Activated effector memory CD4-positive, alpha-beta T cell treated with Interleukin-2 at 50 U/mL for 16 hours (primary cell): ENCODE measurements around the gene TLE1.
"Not testable (repeated sequence)": the region's sequence is repeated elsewhere in the genome, so short reads cannot be mapped to it uniquely, and the experiment has no call there.

ENCODE experiments used
- DNase-seq: peaks from one replicate; pipeline ENCODE4 v3.0.0-alpha.2; 2020

TLE1 gene

GRCh38 chr9:81621785-81622259 lies 67.5 kb downstream of the TLE1 start:
- no peak for DNase-seq

DNA sequence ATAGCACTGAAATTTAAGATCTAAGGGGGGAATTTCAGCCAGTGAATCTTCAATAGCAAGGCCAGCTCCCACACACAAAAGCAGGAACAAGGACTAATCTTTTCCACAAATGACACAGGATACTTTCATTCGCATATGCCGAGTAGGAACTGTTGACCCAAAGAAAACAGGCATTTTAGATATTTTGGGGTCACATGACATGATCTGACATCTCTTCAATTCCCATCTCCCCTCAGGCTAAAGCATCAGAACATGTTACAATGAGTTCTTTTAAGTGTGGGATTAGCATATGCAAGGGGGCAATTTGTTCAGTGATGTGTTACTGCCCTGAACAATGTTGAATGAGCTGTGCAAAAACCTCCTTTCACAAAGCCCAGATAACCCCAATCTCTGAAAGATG lies 68.2 kb downstream of the TLE1 start:
- no peak for DNase-seq

DNA sequence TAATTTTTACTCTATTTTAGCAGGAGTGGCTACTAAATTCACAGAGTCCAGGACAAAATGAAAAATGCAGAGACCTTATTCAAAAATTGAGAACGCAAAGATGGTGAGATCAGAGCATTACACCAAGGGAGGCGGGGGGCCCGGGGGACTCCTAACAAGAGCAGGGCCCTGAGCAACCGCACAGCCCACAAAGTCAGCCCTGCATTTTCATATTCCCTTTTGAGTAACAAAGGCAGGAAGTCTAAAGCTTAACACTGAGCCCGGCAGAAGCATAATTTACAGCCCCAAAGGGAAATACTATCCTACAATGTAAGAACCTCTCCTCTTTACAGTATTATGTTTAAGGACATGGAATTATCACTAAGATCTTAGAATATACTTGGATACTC lies 69.4 kb downstream of the TLE1 start:
- DNase-seq, result no peak

GRCh38 chr9:81619353-81620001 lies 69.9 kb downstream of the TLE1 start:
- DNase-seq, result no peak

GRCh38 chr9:81618923-81619322 lies 70.4 kb downstream of the TLE1 start:
- DNase-seq, result no peak

GRCh38 chr9:81616141-81616540 lies 73.2 kb downstream of the TLE1 start:
- no peak for DNase-seq

- no peak for DNase-seq
Measured at GRCh38 chr9:81614335-81614734, 75.0 kb downstream of the TLE1 start.

GRCh38 chr9:81613002-81613812 lies 76.1 kb downstream of the TLE1 start:
- no peak for DNase-seq

DNA sequence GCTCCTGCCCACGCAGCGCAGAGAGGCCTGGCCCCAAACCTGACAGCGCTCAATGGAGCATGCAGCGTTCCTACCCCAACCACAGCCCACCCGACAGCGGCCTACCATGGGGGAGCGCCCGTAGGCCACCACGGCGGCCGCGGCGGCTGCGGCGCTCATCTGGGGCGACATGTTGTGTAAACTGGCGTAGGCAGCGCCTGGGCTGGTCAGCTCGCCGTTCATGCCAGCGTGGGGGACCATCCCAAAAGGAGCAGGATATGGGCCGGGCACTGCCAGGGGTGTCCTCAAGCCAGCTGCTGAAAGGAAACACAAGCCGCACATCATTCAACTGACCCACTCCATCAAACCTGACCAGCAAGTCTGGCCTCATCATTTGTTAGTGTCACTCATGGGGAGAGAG lies 77.7 kb downstream of the TLE1 start:
- DNase-seq, result no peak

DNA sequence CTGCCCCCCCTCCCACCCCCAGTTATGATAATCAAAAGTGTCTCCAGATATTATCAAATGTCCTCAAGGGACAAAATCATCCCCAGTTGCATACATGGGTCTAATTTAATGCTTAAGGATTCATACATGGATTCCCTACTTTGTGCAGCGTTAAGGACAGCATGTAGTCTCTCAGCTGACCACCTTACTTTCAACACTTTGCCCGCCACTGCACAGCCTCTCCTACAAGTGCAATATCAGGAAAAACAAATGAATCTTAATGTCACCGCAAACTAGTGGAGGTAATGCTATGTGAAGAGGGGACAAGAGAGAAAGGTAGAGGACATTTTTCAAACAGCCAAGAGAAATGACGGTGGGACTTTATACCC lies 78.6 kb downstream of the TLE1 start:
- DNase-seq, result no peak

- DNase-seq, result no peak
Measured at GRCh38 chr9:81609782-81610739, 79.3 kb downstream of the TLE1 start.

DNA sequence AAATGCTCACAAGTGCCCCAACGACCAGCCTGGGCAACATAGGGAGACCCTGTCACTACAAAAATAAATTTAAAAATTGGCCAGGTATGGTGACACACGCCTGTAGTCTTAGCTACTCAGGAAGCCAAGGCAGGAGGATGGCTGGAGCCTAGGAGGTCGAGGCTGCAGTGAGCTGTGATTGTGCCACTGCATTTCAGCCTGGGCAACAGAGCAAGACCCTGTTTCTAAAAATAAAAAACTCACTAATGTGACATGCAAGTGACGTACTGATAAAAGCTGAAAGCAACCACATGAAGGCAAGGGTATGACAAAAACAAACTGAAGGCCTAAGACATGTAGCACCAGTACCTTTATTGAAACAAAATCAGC lies 81.1 kb downstream of the TLE1 start:
- DNase-seq, result no peak

DNA sequence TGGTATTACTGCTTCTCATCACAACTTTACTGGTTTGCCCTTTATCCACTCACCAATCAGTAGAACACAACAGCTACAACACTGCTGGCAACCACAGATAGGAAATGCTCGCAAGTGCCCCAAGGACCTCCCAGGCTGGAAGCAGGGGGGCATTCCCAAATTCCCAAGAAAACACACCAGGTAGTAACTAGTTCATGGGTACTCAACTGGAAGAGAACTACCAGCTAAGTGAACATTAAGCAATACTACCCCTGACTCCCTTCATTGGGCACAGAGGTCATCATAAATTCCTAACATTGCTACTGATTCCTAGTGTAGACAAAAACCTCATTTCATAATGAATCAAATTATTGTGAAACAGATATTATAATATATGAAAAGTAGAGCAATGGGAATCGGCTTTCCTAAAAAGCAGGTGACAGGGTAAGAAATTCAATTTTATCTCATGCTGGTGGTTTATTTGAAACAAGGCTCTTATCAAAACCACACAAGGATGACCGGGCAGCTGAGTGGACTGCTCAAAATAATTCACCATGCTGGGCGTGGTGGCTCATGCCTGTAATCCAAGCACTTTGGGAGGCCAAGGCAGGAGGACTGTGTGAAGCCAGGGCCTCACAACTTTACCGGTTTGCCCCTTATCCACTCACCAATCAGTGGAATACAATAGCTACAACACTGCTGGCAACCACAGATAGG lies 81.6 kb downstream of the TLE1 start:
- DNase-seq, result no peak

DNA sequence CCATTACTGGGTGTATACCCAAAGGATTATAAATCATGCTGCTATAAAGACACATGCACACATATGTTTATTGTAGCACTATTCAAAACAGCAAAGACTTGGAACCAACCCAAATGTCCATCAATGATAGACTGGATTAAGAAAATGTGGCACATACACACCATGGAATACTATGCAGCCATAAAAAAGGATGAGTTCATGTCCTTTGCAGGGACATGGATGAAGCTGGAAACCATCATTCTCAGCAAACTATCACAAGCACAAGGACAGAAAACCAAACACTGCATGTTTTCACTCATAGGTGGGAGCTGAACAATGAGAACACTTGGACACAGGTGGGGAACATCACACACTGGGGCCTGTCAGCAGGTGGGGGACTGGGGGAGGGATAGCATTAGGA lies 83.1 kb downstream of the TLE1 start:
- not testable (repeated sequence) for DNase-seq

DNA sequence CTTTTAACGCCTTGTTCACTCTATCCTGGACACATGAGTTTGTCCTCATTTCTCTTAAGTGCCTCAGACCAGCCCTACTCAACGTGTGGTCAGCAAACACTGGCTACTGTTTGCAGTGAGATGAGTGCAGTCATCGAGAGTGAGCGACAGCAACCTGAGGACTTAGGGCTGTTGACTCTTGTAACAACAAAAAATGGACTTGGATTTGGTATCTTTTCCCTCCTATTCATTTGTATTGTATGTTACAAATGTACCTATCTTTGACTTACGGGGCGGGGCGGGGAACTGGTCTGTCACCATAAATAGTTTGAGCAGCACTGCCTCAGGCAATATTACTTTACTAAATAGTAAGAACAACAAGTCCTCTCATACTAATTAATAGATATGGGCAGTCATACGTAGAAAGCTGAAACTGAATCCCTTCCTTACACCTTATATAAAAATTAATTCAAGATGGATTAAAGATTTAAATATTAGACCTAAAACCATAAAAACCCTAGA lies 84.1 kb downstream of the TLE1 start:
- DNase-seq, result no peak

DNA sequence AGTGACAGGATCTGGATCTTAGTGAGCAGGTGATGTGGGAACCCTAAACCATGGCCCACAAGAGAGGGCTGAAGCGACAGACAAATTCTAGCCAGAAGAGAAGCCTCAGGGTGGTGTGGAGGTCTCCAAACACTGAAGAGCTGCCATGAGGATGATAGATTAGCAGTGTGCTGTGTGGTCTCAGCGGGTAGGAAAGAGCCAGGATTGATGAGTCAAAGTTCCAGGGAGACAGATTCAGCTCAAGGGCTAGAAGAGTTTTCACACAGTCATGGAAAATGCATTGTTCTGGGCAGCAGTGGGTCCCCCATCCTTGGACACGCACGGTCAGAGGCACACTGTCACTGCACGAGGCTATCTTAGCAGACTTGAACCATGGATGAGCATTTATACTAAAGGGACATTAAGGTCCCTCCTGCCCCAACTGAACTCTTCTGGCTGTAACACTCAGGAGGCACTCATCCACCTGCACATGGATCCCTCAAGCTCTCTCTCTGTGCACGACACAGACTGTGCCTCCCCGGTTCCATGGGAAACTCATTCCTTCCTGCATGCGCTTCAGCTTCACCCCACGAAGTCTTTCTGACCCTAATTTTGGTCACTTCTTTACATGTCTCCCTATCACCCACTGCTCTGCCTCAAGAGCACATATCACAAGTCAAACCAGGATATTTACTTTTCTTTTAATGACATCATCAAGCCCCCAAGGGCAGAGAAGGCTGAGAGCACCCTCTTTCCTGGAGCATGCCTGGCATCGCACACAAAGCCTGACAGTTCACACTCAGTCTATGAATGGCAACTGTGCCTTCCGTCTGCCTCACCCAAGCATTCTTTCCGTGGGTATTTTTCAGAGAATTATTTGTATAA lies 84.8 kb downstream of the TLE1 start:
- no peak for DNase-seq

DNA sequence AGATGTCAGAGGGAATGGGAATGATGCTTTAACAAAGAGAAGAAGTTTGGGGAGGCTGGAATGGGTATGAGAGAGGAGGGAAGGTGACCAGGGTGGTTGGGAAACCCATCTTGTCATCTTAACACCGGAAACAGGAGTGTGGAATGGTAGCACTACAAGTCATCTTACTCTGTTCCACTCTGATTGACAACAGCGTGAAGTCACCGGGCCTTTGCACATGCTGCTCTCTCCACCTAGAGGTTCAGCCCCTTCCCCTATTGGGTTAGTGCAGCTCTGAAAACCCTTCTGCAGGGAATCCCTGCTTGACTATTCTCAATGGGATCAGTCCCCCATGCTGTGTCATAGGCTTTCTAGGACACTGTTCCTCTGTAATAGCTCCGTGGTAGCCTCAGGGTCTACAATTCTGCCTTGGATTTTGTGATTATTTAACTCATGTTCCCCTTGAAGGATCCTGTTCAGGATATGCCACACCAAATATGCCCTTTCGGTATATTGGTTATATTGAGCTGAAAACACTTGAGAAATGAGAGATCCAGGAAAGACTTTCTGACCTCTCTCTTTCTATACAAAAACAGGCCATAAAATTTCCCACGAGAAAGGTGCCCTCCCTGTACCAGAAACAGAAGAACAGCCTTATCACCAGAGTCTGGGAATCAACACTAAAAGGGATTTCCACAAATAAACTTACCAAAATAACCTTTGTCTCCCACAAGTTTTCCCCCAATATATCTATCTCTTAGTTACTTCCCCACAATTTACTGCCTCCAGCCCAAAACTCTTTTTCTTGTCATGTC lies 86.3 kb downstream of the TLE1 start:
- no peak for DNase-seq

- no peak for DNase-seq
Measured at GRCh38 chr9:81601639-81602623, 87.4 kb downstream of the TLE1 start.

DNA sequence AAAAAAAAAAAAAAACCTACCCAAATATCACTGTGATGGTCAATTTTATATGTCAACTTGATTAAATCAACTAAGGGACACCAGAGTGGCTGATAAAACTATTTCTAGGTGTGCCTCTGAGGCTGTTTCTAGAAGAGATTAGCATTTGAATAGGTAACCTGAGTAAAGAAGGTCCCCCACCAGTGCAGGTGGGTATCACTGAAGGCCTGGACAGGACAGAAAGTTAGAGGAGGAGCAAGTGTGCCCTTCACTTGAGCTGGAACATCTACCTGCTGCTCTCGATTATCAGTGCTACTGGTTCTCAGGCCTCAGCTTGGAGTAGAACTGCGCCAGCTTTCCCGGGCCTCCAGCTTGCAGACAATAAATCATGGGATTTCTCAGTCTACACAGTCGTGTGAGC lies 88.7 kb downstream of the TLE1 start:
- no peak for DNase-seq

GRCh38 chr9:81599837-81600236 lies 89.5 kb downstream of the TLE1 start:
- DNase-seq, result no peak
